Gastrocnemius medialis (tissue), 4 donors: ENCODE data around the gene TET2. TPM values are rescaled to one million over a fixed set of nuclear protein-coding genes. Genes with fewer than 3 reads are reported as not detected.

Experiments used
- ATAC-seq, 2 donors: fragments of 150-250 bp; one replicate each; pipeline ENCODE4 v1.9.1; 2016
- DNase-seq, 2 donors: peaks; one replicate each; pipeline ENCODE4 v3.0.0-alpha.2; 2019
- H3K27ac ChIP-seq, 4 donors: fragments of 200-600 bp; sonication (generic); 1 replicate in 1 of 4; 2 replicates in 3 of 4; pipeline ENCODE4 v1.5.1; 2016 to 2018; ENCODE audit warnings: mild to moderate bottlenecking in 2 of 4, moderate library complexity in 1 of 4
- H3K27me3 ChIP-seq, 3 donors: fragments of 200-600 bp; sonication (generic) in 2 of 3; 1 replicate in 1 of 3; 2 replicates in 2 of 3; pipeline versions ENCODE4 v1.5.1 to v1.6.0; 2016 to 2019; ENCODE audit warnings: mild to moderate bottlenecking in 1 of 3, moderate library complexity in 1 of 3
- H3K36me3 ChIP-seq, 2 donors: fragments of 200-600 bp; sonication (generic) in 1 of 2; one replicate each; pipeline ENCODE4 v1.5.1; 2017 to 2018
- H3K4me1 ChIP-seq, 2 donors: fragments of 200-600 bp; sonication (generic) in 1 of 2; one replicate each; pipeline ENCODE4 v1.5.1; 2016 to 2017; ENCODE audit warnings: mild to moderate bottlenecking in 2 of 2
- H3K4me3 ChIP-seq, 4 donors: fragments of 200-600 bp; sonication (generic) in 3 of 4; 1 replicate in 1 of 4; 2 replicates in 3 of 4; pipeline ENCODE4 v1.5.1; 2016 to 2019; ENCODE audit warnings: mild to moderate bottlenecking in 2 of 4
- H3K9me3 ChIP-seq, 3 donors: fragments of 200-600 bp; sonication (generic) in 2 of 3; 1 replicate in 1 of 3; 2 replicates in 2 of 3; pipeline ENCODE4 v1.5.1; 2016 to 2019
- POLR2A ChIP-seq, 2 donors: fragments of 450-650 bp; IDR thresholded peaks; one replicate each; pipeline ENCODE4 v1.6.1; 2017; ENCODE audit warnings: antibody characterized with exemption in 2 of 2, mild to moderate bottlenecking in 2 of 2, moderate library complexity in 2 of 2
- in situ Hi-C, 4 donors: fragments of 200-750 bp; cut with MboI; loops; one replicate each; pipeline versions ENCODE4 v1.15.0 to v1.8.0; 2017; ENCODE audit warnings: low sequenced_read_pairs in 4 of 4
- intact Hi-C: fragments of 100-400 bp; cut with DNase I; formaldehyde crosslinking; loops from one replicate; pipeline ENCODE4 v1.15.1; 2023; ENCODE audit warnings: low total_unique reads
- total RNA-seq, 4 donors: library from RNA; depleted of rRNA; stranded (reverse); fragments of >200 nt; gene quantifications; one replicate each; pipeline versions ENCODE4 v1.1.0 to v1.2.3, GENCODE V29; 2016
- TF ChIP-seq, protein P1 (sequence below), 5 experiments: fragments of 450-650 bp in 3 of 5; fragments of 200-600 bp in 2 of 5; sonication (generic) in 2 of 5; IDR thresholded peaks in 4 of 5; conservative IDR thresholded peaks in 1 of 5; 1 replicate in 4 of 5; 2 replicates in 1 of 5; pipeline ENCODE4 v1.5.1; 2016 to 2019; ENCODE audit warnings: antibody characterized with exemption in 5 of 5, mild to moderate bottlenecking in 3 of 5, moderate library complexity in 3 of 5

TET2 gene
- total RNA-seq, 4 donors from 2014 or later: 12.9 to 18.0 (median 16.4) TPM

DNA sequence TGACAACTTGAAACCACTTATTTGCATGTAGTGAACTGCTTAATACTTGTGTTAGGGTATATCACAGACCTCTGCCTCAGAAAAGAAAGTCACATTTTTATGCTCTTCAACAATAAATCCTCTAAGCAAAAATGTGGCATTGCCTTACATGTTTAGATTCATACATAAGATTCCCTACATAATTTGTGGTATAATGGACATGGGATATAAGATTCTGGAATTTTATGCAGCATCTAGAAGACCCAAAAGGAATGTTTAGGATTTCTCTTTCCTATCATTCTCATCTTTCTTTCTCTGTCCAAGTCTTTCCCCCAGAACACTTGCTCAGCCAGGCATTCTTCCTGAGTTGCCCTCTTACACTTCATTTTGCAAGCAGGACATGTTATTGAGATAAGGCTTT is 37.7 kb upstream of the TET2 start:
- no peaks in the 10 kb centered on the region for H3K9me3 ChIP-seq
- H3K36me3 ChIP-seq: no peaks in the 10 kb centered on the region
- H3K27ac ChIP-seq: no peak overlapping the region
- no peak for TF ChIP-seq POLR2A (IDR thresholded peaks at IDR 0.05)
- TF ChIP-seq, protein P1, sequence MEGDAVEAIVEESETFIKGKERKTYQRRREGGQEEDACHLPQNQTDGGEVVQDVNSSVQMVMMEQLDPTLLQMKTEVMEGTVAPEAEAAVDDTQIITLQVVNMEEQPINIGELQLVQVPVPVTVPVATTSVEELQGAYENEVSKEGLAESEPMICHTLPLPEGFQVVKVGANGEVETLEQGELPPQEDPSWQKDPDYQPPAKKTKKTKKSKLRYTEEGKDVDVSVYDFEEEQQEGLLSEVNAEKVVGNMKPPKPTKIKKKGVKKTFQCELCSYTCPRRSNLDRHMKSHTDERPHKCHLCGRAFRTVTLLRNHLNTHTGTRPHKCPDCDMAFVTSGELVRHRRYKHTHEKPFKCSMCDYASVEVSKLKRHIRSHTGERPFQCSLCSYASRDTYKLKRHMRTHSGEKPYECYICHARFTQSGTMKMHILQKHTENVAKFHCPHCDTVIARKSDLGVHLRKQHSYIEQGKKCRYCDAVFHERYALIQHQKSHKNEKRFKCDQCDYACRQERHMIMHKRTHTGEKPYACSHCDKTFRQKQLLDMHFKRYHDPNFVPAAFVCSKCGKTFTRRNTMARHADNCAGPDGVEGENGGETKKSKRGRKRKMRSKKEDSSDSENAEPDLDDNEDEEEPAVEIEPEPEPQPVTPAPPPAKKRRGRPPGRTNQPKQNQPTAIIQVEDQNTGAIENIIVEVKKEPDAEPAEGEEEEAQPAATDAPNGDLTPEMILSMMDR (IDR thresholded peaks at IDR 0.05 in 4 of 5, conservative IDR thresholded peaks at IDR 0.05 in 1 of 5): no peak
- no peaks in the 10 kb centered on the region for H3K27me3 ChIP-seq
- DNase-seq (no peak), ATAC-seq (no peak)
- in situ Hi-C loops: no loop called here
- H3K4me3 ChIP-seq: no peak overlapping the region
- H3K4me1 ChIP-seq: peaks cover 8 to 13% of the 10 kb centered on the region in 2 donors
- intact Hi-C loops: no loop called here

DNA sequence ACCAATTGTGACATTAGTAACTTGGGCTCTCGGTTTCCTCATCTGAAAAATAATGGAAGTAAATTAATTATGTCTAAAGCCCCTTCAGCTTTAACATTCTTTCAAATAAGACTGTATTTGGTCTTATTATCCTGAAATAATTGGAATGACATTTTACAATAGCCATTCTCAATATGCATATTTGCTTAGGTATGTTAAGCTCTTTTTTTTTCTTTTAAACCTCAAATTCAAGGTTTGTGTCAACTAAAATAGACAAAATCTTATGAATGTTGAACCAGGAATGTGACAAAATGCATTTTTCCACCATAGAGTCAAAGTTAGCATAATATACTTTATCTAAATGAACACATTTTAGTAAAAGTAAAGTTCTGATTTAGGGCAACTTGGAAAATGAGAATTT is 34.4 kb upstream of the TET2 start:
- H3K9me3 ChIP-seq: no peaks in the 10 kb centered on the region
- intact Hi-C loops (no loop called here), in situ Hi-C loops (no loop called here)
- no peak overlapping the region for H3K27ac ChIP-seq
- H3K4me1 ChIP-seq: no peaks in the 10 kb centered on the region
- H3K36me3 ChIP-seq: no peaks in the 10 kb centered on the region
- no peak for TF ChIP-seq POLR2A (IDR thresholded peaks at IDR 0.05)
- TF ChIP-seq, protein P1 (IDR thresholded peaks at IDR 0.05 in 4 of 5, conservative IDR thresholded peaks at IDR 0.05 in 1 of 5): no peak
- no peaks in the 10 kb centered on the region for H3K27me3 ChIP-seq
- ATAC-seq: no peak
- no peak for DNase-seq
- H3K4me3 ChIP-seq: no peak overlapping the region

DNA sequence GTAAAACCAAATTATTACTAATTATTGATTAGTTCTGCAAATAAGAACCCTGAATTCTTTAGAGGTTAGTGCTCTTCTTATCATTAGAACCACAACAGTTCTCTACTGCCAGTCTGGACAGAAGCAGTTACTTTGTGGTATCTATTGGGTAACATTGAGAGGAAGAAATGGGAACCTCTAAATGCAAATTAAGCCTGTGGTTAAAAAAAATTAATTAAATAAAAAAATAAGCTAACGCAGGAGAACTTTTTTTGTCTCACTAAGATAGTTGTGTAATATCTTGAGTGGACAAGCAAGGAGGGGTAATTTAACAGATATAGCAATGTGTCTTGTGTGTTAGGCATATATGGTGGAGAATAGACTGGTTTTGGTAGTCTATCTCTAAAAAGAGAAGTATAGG is 32.9 kb upstream of the TET2 start:
- ATAC-seq (no peak), DNase-seq (no peak)
- no peaks in the 10 kb centered on the region for H3K36me3 ChIP-seq
- TF ChIP-seq, protein P1 (IDR thresholded peaks at IDR 0.05 in 4 of 5, conservative IDR thresholded peaks at IDR 0.05 in 1 of 5): no peak
- no peak for TF ChIP-seq POLR2A (IDR thresholded peaks at IDR 0.05)
- H3K27me3 ChIP-seq: no peaks in the 10 kb centered on the region
- H3K9me3 ChIP-seq: no peaks in the 10 kb centered on the region
- H3K4me1 ChIP-seq: no peaks in the 10 kb centered on the region
- H3K27ac ChIP-seq: no peak overlapping the region
- no peak overlapping the region for H3K4me3 ChIP-seq
- intact Hi-C loops (no loop called here), in situ Hi-C loops (no loop called here)

DNA sequence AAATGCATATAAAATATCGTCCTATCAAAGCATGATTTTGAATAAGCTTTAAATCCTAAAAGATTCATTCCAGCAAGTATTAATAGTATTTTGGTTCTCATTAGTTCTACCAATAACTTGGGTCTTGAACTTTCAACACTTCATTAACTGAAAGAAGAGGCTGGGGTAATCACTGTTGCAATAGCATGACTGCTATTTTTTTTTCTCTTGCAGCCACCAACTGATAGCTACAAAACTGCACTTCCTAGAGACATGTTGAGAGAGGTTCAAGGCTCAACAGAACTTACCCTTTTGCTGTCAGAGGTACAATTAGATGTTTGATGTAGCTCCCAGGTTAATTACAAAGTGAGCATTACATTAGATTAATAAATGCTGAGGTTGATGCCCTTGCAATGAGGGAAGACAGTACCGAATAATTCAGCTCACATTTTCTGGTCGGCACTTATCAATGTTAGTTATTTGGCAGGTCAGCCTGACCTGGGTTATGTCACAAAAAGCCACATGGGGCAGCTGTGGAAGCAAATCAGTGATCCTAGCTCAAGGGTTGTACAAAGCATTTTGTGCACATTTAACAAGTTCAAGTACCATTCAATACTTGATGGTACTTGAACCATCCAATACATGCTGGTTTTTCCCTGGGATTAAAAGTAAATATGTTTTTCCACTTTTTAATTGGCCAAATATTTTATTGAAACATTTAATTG is 29.9 kb upstream of the TET2 start:
- Histone ChIP-seq H3K4me1 (no peaks in the 10 kb centered on the region), H3K36me3 (no peaks in the 10 kb centered on the region), H3K9me3 (no peaks in the 10 kb centered on the region), H3K4me3 (no peak overlapping the region), H3K27me3 (no peaks in the 10 kb centered on the region), H3K27ac (no peak overlapping the region)
- in situ Hi-C loops: no loop called here
- TF ChIP-seq POLR2A (IDR thresholded peaks at IDR 0.05): no peak
- TF ChIP-seq, protein P1 (IDR thresholded peaks at IDR 0.05 in 4 of 5, conservative IDR thresholded peaks at IDR 0.05 in 1 of 5): no peak
- ATAC-seq: no peak
- intact Hi-C loops: no loop called here
- no peak for DNase-seq

DNA sequence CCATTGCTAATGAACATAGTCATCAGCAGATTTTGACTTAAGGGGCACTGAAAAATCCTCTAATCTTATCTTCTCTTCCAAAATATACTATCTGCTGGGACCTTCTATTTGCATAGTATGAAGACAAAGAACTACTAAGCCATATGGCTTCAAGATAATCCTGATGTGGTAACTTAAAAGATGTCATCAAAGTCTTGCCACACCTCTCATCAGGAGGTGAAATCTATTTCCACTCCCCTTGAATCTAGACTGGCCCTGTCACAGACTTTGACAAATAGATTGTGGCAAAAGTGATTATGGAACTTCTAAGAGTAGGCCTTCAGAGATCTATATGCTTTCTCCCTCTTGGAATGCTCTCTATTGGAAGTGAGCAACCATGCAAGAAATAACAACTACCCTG is 27.3 kb upstream of the TET2 start:
- H3K4me3 ChIP-seq: no peak overlapping the region
- TF ChIP-seq, protein P1 (IDR thresholded peaks at IDR 0.05 in 4 of 5, conservative IDR thresholded peaks at IDR 0.05 in 1 of 5): no peak
- no peak for TF ChIP-seq POLR2A (IDR thresholded peaks at IDR 0.05)
- no peaks in the 10 kb centered on the region for H3K9me3 ChIP-seq
- DNase-seq (no peak), ATAC-seq (no peak)
- H3K36me3 ChIP-seq: no peaks in the 10 kb centered on the region
- intact Hi-C loops: no loop called here
- no peaks in the 10 kb centered on the region for H3K27me3 ChIP-seq
- H3K4me1 ChIP-seq: no peaks in the 10 kb centered on the region
- in situ Hi-C loops: no loop called here
- H3K27ac ChIP-seq: no peak overlapping the region
